Tibial artery (tissue), 4 donors: ENCODE results near the gene ATP2B2.

Experiments
- DNase-seq, 2 donors: peaks; one replicate each; pipeline ENCODE4 v3.0.0-alpha.2; 2019
- H3K27ac ChIP-seq, 2 donors: fragments of 200-600 bp; sonication (generic) in 1 of 2; 1 replicate in 1 of 2; 2 replicates in 1 of 2; pipeline ENCODE4 v1.5.1; 2018 to 2019; ENCODE audit warnings: mild to moderate bottlenecking in 1 of 2
- H3K27me3 ChIP-seq, 2 donors: fragments of 200-600 bp; sonication (generic) in 1 of 2; one replicate each; pipeline versions ENCODE4 v1.5.1 to v1.6.0; 2016 to 2019
- H3K36me3 ChIP-seq, 3 donors: fragments of 200-600 bp; sonication (generic) in 2 of 3; one replicate each; pipeline ENCODE4 v1.5.1; 2016 to 2019; ENCODE audit warnings: mild to moderate bottlenecking in 2 of 3
- H3K4me1 ChIP-seq, 4 donors: fragments of 200-600 bp; sonication (generic) in 2 of 4; 1 replicate in 3 of 4; 2 replicates in 1 of 4; pipeline ENCODE4 v1.5.1; 2016 to 2019
- H3K4me3 ChIP-seq, 2 donors: fragments of 200-600 bp; sonication (generic) in 1 of 2; 1 replicate in 1 of 2; 2 replicates in 1 of 2; pipeline ENCODE4 v1.5.1; 2018 to 2019; ENCODE audit warnings: mild to moderate bottlenecking in 2 of 2
- H3K9me3 ChIP-seq, 3 donors: fragments of 200-600 bp; sonication (generic) in 1 of 3; one replicate each; pipeline ENCODE4 v1.5.1; 2016 to 2019
- intact Hi-C: fragments of 100-400 bp; cut with DNase I; formaldehyde crosslinking; loops from one replicate; pipeline ENCODE4 v1.15.0; 2023; ENCODE audit warnings: low total_unique reads
- TF ChIP-seq, protein P1 (sequence below), 2 experiments: fragments of 200-600 bp in 1 of 2; fragments of 450-650 bp in 1 of 2; IDR thresholded peaks; one replicate each; pipeline ENCODE4 v1.5.1; 2017 to 2019; ENCODE audit warnings: antibody characterized with exemption in 2 of 2, mild to moderate bottlenecking in 1 of 2, moderate library complexity in 1 of 2

The ATP2B2 gene

DNA sequence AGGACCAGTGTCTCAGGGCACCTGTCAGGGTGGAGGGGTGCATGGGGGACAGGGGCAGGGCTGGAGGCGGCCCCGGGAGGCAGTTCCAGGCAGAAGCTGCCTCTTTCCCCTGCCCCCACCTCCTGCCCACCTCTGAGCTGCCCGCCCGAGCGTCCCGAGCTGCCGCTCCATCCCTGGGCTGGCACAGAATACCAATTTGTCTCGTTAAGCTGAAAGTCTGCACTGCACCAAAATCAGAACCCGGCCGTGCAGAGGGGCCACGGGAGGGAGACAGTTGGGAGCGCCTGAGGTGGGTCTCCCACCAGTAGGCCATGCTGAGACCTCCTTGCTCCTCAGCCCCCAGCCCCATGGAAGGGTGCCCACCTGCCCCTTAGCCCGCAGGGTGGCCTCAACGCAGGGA, 1.3 kb upstream of the ATP2B2 start:
- intact Hi-C loops = no loop called here
- peaks cover 0 to 55% of the 10 kb centered on the region in 2 donors for H3K27me3 ChIP-seq
- H3K36me3 ChIP-seq = no peaks in the 10 kb centered on the region
- DNase-seq = no peak
- H3K4me3 ChIP-seq = no peak overlapping the region
- TF ChIP-seq, protein P1, sequence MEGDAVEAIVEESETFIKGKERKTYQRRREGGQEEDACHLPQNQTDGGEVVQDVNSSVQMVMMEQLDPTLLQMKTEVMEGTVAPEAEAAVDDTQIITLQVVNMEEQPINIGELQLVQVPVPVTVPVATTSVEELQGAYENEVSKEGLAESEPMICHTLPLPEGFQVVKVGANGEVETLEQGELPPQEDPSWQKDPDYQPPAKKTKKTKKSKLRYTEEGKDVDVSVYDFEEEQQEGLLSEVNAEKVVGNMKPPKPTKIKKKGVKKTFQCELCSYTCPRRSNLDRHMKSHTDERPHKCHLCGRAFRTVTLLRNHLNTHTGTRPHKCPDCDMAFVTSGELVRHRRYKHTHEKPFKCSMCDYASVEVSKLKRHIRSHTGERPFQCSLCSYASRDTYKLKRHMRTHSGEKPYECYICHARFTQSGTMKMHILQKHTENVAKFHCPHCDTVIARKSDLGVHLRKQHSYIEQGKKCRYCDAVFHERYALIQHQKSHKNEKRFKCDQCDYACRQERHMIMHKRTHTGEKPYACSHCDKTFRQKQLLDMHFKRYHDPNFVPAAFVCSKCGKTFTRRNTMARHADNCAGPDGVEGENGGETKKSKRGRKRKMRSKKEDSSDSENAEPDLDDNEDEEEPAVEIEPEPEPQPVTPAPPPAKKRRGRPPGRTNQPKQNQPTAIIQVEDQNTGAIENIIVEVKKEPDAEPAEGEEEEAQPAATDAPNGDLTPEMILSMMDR (IDR thresholded peaks at IDR 0.05) = no peak
- H3K27ac ChIP-seq = no peak overlapping the region
- peaks cover 0 to 17% (median 6%) of the 10 kb centered on the region in 4 donors for H3K4me1 ChIP-seq
- H3K9me3 ChIP-seq = no peaks in the 10 kb centered on the region

DNA sequence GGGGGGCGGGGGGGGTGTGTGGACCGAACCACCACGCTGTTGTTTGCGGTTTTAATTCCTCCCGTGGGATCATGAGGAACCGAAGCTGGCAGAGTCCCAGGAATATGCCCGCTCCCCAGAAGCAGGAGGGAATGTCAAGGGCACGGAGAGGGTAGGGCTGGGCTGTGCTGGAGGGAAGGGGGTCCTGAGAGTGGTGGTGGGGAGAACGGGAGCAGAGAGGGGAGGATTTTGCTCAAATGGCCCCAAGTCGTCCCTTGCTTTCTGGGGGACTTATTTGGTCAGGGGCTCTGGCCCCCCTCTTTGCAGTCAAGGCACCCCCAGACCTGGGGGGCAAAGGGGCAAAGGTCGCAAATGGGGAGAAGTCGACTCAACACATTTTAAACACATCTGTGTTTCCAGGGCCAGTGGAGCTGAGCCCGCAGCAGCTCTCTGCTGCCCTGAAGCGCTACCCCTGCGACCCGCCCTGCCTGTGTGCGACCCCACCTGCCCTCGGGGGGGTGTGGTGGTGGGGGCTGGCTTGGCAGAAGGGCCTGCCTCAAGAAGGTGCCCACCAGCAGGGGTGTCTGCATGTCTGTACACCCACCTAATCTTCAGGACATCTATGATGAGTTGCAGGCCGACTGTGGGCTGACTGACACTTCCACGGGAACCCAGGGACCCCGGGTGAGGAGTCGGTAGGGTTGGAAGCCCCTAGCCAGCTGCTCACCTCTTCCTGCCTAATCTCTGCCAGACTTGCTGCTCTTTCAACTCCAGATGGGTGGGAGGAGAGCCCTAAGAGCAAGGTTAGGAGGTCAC, 602 bp upstream of the ATP2B2 start:
- H3K4me3 ChIP-seq = peak overlapping the region; percentile 20 to 41
- no peak overlapping the region for H3K27ac ChIP-seq
- no peak for DNase-seq
- H3K4me1 ChIP-seq = peaks cover 0 to 17% (median 6%) of the 10 kb centered on the region in 4 donors
- intact Hi-C loops = no loop called here
- peaks cover 0 to 56% of the 10 kb centered on the region in 2 donors for H3K27me3 ChIP-seq
- TF ChIP-seq, protein P1 (IDR thresholded peaks at IDR 0.05) = no peak
- no peaks in the 10 kb centered on the region for H3K9me3 ChIP-seq
- no peaks in the 10 kb centered on the region for H3K36me3 ChIP-seq

DNA sequence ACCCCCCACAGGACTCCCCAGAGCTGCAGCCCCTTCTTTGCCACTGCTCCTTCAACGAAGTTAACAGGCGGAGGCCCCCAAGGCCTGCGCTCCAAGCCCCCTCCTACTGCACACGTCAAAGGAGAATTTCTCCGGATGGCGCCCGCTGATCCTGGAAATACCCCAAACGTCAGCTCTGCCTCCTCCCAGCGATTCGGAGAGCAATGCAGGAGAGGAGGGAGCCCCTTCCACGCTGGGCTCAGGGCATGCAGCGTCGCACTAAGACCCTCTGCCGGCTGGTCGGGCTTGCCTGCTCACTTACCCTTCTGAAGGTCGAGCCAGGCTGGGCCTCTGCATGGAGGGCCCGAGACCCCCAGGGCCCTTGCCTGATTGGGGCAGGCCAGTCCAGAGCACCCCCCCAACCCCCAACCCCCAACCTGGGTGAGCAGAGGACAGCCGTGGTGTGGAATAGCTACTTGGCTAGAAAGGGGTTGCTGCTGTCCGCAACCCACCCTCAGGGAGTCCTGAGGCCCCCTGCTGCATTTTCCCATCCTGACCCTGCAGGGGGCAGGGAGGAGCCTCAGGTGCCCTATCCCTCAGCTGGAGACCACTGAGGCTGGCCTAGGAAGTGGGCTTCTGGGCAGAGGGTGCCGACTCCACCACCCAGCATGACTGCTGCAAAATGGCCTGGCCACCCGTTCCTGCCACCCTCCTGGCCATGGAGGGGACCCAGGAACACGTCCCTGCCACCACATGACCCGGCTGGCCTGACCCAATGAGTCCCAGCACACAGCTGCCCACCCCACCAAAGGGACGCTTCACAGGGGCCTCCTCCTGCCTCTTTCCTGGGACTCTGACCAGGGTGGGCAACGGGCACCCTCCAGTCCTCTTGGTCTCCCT, 976 bp downstream of the ATP2B2 start:
- Histone ChIP-seq H3K27ac (no peak overlapping the region), H3K27me3 (peaks cover 0 to 58% of the 10 kb centered on the region in 2 donors), H3K9me3 (no peaks in the 10 kb centered on the region), H3K4me3 (no peak overlapping the region), H3K4me1 (peaks cover 0 to 17% (median 6%) of the 10 kb centered on the region in 4 donors), H3K36me3 (no peaks in the 10 kb centered on the region)
- no peak for DNase-seq
- TF ChIP-seq, protein P1 (IDR thresholded peaks at IDR 0.05) = no peak
- intact Hi-C loops = no loop called here

DNA sequence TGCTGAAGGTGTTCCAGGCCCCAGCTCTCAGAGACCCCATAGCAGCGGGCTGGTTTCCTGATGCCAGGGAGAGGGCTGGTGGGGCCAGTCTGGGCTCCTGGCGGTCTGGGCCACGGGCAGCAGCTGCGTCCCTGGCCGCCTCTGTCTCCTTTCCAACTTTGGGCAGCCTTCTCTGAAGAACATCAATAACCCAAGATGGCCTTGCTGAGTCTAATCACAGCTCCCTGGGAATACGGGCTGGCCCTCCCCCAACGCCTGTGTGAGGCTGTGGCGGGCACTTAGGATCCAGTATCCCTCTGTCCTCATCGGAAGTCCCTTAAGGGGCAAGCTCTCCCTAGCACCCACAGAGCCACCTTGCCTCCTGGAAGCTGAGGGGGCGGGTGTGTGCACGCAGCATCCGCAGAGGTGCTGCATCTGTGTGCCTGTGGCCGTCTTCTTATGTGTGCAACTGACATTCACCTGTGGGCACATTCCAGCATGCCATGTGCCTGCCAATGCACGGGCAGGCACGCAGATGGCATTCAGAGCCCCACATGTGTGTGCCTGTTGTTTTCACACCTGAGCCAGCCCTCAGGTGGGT, 2.1 kb downstream of the ATP2B2 start:
- Histone ChIP-seq H3K36me3 (no peaks in the 10 kb centered on the region), H3K9me3 (no peaks in the 10 kb centered on the region), H3K4me3 (no peak overlapping the region), H3K27me3 (peaks cover 0 to 55% of the 10 kb centered on the region in 2 donors), H3K27ac (no peak overlapping the region), H3K4me1 (peaks cover 0 to 17% (median 6%) of the 10 kb centered on the region in 4 donors)
- intact Hi-C loops = no loop called here
- no peak for DNase-seq
- TF ChIP-seq, protein P1 (IDR thresholded peaks at IDR 0.05) = no peak

DNA sequence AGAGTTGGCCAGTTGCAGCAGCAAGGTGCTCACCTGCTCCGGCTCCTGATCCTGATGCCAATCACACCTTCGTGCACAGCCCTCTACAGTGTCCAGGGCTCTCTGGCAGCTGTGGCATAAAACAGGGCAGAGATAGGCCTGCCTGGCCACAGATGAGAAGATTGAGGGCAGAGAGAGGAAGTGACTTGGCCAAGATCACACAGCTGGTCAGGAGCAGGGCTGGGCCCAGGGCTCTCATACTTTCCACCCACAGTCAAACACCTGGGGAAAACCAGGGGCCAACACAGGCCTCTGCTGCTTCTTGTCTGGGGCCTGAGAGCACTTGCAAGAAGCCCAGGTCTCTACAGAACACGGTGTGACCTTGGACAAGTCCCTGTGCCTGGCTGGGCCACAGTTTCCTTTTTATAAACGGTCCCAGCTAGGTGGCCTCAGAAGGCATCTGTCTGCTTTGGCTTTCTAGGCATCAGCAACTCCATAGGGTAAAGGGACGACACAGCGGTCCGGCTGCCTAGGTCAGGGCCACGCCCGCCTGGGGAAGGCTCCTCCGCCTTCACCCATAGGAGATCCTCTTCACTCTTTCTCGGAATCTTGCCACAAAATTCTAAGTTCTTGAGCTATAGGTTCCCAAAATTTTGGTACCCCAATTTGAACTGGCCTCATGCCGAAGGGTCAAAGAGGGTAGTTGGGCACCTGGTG, 3.1 kb downstream of the ATP2B2 start:
- no peak for DNase-seq
- TF ChIP-seq, protein P1 (IDR thresholded peaks at IDR 0.05) = no peak

More for the DNA sequence above, 3.1 kb downstream of the ATP2B2 start:
- peaks cover 0 to 55% of the 10 kb centered on the region in 2 donors for H3K27me3 ChIP-seq
- H3K4me1 ChIP-seq = peaks cover 0 to 17% (median 6%) of the 10 kb centered on the region in 4 donors
- H3K27ac ChIP-seq = no peak overlapping the region
- no peak overlapping the region for H3K4me3 ChIP-seq
- no peaks in the 10 kb centered on the region for H3K36me3 ChIP-seq
- intact Hi-C loops = no loop called here
- no peaks in the 10 kb centered on the region for H3K9me3 ChIP-seq
